Neuronal stem cell (in vitro differentiated cells): ENCODE data around the gene GPX8.

ENCODE experiments used
- DNase-seq: peaks from one replicate; pipeline ENCODE4 v3.0.0-alpha.2; 2013; ENCODE audit warnings: low spot score
- H2AFZ ChIP-seq: one replicate; pipeline ENCODE4 v1.6.1; 2013; ENCODE audit warnings: mild to moderate bottlenecking, low read length, inconsistent platforms
- H2AK5ac ChIP-seq: 2 replicates; pipeline ENCODE4 v1.6.1; 2013; ENCODE audit warnings: low read depth, mild to moderate bottlenecking, inconsistent platforms, low read length, moderate library complexity, mixed read lengths
- H2BK120ac ChIP-seq: 2 replicates; pipeline ENCODE4 v1.6.1; 2013; ENCODE audit warnings: low read depth, mild to moderate bottlenecking, inconsistent platforms, low read length, moderate library complexity, mixed read lengths
- H2BK12ac ChIP-seq: one replicate; pipeline ENCODE4 v1.6.1; 2013; ENCODE audit warnings: low read length, inconsistent platforms
- H2BK15ac ChIP-seq: 2 replicates; pipeline ENCODE4 v1.6.1; 2013; ENCODE audit warnings: mild to moderate bottlenecking, low read length, inconsistent platforms, mixed read lengths
- H2BK5ac ChIP-seq: one replicate; pipeline ENCODE4 v1.6.1; 2013; ENCODE audit warnings: inconsistent platforms, mild to moderate bottlenecking, low read length, moderate library complexity
- H3K14ac ChIP-seq: one replicate; pipeline ENCODE4 v1.6.1; 2013; ENCODE audit warnings: low read length, inconsistent platforms
- H3K18ac ChIP-seq: 2 replicates; pipeline ENCODE4 v1.6.1; 2013; ENCODE audit warnings: low read length, inconsistent platforms
- H3K23ac ChIP-seq: 2 replicates; pipeline ENCODE4 v1.6.1; 2013; ENCODE audit warnings: low read depth, mild to moderate bottlenecking, mixed read lengths, low read length, inconsistent platforms; ENCODE audit not compliant: poor library complexity
- H3K27ac ChIP-seq: replicated peaks from 3 replicates; pipeline ENCODE4 v1.5.1; 2013; ENCODE audit warnings: low read length, inconsistent platforms
- H3K27me3 ChIP-seq, 3 experiments: 2 replicates each; pipeline ENCODE4 v1.6.1; 2013; ENCODE audit warnings: low read length in 3 of 3, mild to moderate bottlenecking in 2 of 3, inconsistent platforms in 1 of 3, low read depth in 1 of 3, mixed read lengths in 1 of 3, moderate library complexity in 1 of 3; ENCODE audit not compliant: control insufficient read depth in 3 of 3, insufficient read depth in 3 of 3
- H3K36me3 ChIP-seq, 2 donors: replicated peaks in 1 of 2; 2 replicates each; pipeline ENCODE4 v1.6.1; 2013; ENCODE audit warnings: low read length in 2 of 2; ENCODE audit not compliant: control insufficient read depth in 2 of 2, insufficient read depth in 2 of 2
- H3K4ac ChIP-seq: 2 replicates; pipeline ENCODE4 v1.6.1; 2013; ENCODE audit warnings: inconsistent platforms, mild to moderate bottlenecking, low read length, moderate library complexity
- H3K4me1 ChIP-seq, 2 donors: 1 replicate in 1 of 2; 2 replicates in 1 of 2; pipeline ENCODE4 v1.6.1; 2013; ENCODE audit warnings: low read length in 2 of 2, low read depth in 1 of 2; ENCODE audit not compliant: control insufficient read depth in 2 of 2, insufficient read depth in 1 of 2
- H3K4me2 ChIP-seq: one replicate; pipeline ENCODE4 v1.6.1; 2013; ENCODE audit warnings: mild to moderate bottlenecking, low read length, inconsistent platforms; ENCODE audit not compliant: insufficient read depth, poor library complexity, severe bottlenecking
- H3K4me3 ChIP-seq, 2 donors: 2 replicates each; pipeline ENCODE4 v1.5.1; 2013; ENCODE audit warnings: low read length in 2 of 2, mild to moderate bottlenecking in 2 of 2, inconsistent platforms in 1 of 2, moderate library complexity in 1 of 2
- H3K79me1 ChIP-seq: one replicate; pipeline ENCODE4 v1.6.1; 2013; ENCODE audit warnings: low read depth, mild to moderate bottlenecking, inconsistent platforms, low read length, moderate library complexity
- H3K9ac ChIP-seq: one replicate; pipeline ENCODE4 v1.6.1; 2013; ENCODE audit warnings: mild to moderate bottlenecking, low read depth, low read length, inconsistent platforms; ENCODE audit not compliant: poor library complexity
- H3K9me3 ChIP-seq, 2 donors: replicated peaks in 1 of 2; 2 replicates each; pipeline versions ENCODE3 to v1.6.1; 2013; ENCODE audit warnings: low read length in 2 of 2, mild to moderate bottlenecking in 2 of 2, inconsistent platforms in 1 of 2, low read depth in 1 of 2, mixed read lengths in 1 of 2, moderate library complexity in 1 of 2; ENCODE audit not compliant: control insufficient read depth in 2 of 2, insufficient read depth in 1 of 2
- H4K8ac ChIP-seq: one replicate; pipeline ENCODE4 v1.6.1; 2013; ENCODE audit warnings: low read depth, mild to moderate bottlenecking, inconsistent platforms, low read length, moderate library complexity
- H4K91ac ChIP-seq: one replicate; pipeline ENCODE4 v1.6.1; 2013; ENCODE audit warnings: low read length, low read depth, mild to moderate bottlenecking, inconsistent platforms; ENCODE audit not compliant: poor library complexity
- WGBS, 2 donors: extraction: QIAGEN DNeasy Blood & Tissue Kit; methylation state at CpG; one replicate each; pipeline ENCODE4 v1.1.7; 2013; ENCODE audit warnings: missing lambda C conversion rate in 2 of 2, mixed read lengths in 1 of 2; ENCODE audit not compliant: insufficient read length in 2 of 2, insufficient replicate concordance in 1 of 2; ENCODE audit errors: extremely low coverage in 2 of 2; 5-methylcytosine and 5-hydroxymethylcytosine counted together

GPX8 gene

GRCh38 chr5:55180016-55180415 is 20.0 kb downstream of the GPX8 start:
- Histone ChIP-seq H3K27ac (no peak overlapping the region), H3K4ac (no peak overlapping the region), H3K27me3 (peaks cover 0 to 75% (median 23%) of the 10 kb centered on the region in 3 experiments), H2AK5ac (no peak overlapping the region), H3K4me1 (peaks cover 5 to 7% of the 10 kb centered on the region in 2 donors), H3K36me3 (no peaks in the 10 kb centered on the region), H2BK12ac (no peak overlapping the region), H2BK15ac (no peak overlapping the region), H4K91ac (no peak overlapping the region), H3K18ac (no peak overlapping the region), H2AFZ (no peak overlapping the region), H3K14ac (no peak overlapping the region), H2BK120ac (no peak overlapping the region), H3K9ac (no peak overlapping the region), H3K9me3 (no peaks in the 10 kb centered on the region), H4K8ac (no peak overlapping the region), H3K79me1 (no peaks in the 10 kb centered on the region), H3K4me3 (no peak overlapping the region), H3K4me2 (no peak overlapping the region), H2BK5ac (no peak overlapping the region), H3K23ac (no peak overlapping the region)
- DNase-seq: no peak
- no CpG with 5 or more reads among the region's 1 CpG for WGBS, 2 donors

GRCh38 chr5:55187370-55187769 is 27.4 kb downstream of the GPX8 start:
- Histone ChIP-seq H2BK12ac (no peak overlapping the region), H3K9ac (no peak overlapping the region), H2BK5ac (no peak overlapping the region), H3K27me3 (peaks cover 0 to 62% (median 0%) of the 10 kb centered on the region in 3 experiments), H2AK5ac (no peak overlapping the region), H3K18ac (no peak overlapping the region), H2BK15ac (no peak overlapping the region), H3K4me1 (no peaks in the 10 kb centered on the region), H3K4me3 (no peak overlapping the region), H2BK120ac (no peak overlapping the region), H3K79me1 (peaks cover 1% of the 10 kb centered on the region), H4K91ac (no peak overlapping the region), H3K36me3 (no peaks in the 10 kb centered on the region), H3K27ac (no peak overlapping the region), H3K4ac (no peak overlapping the region), H2AFZ (no peak overlapping the region), H3K4me2 (no peak overlapping the region), H3K14ac (no peak overlapping the region), H3K23ac (no peak overlapping the region), H3K9me3 (peaks cover 0 to 5% of the 10 kb centered on the region in 2 donors), H4K8ac (no peak overlapping the region)
- DNase-seq: no peak
- WGBS, 2 donors: no CpG with 5 or more reads among the region's 4 CpGs

GRCh38 chr5:55188656-55189540 is 28.9 kb downstream of the GPX8 start:
- Histone ChIP-seq H2AFZ (no peak overlapping the region), H2BK15ac (no peak overlapping the region), H3K27ac (no peak overlapping the region), H3K4me1 (no peaks in the 10 kb centered on the region), H3K9ac (no peak overlapping the region), H3K27me3 (peaks cover 0 to 73% (median 0%) of the 10 kb centered on the region in 3 experiments), H2AK5ac (no peak overlapping the region), H3K4ac (no peak overlapping the region), H3K23ac (no peak overlapping the region), H3K79me1 (peaks cover 1% of the 10 kb centered on the region), H2BK120ac (no peak overlapping the region), H4K8ac (no peak overlapping the region), H3K18ac (no peak overlapping the region), H3K9me3 (peaks cover 0 to 5% of the 10 kb centered on the region in 2 donors), H2BK12ac (no peak overlapping the region), H2BK5ac (no peak overlapping the region), H3K4me3 (no peak overlapping the region), H3K14ac (no peak overlapping the region), H4K91ac (no peak overlapping the region), H3K36me3 (no peaks in the 10 kb centered on the region), H3K4me2 (no peak overlapping the region)
- WGBS, 2 donors: no CpG with 5 or more reads among the region's 6 CpGs
- DNase-seq: no peak

GRCh38 chr5:55191165-55191564 is 31.2 kb downstream of the GPX8 start:
- H3K14ac ChIP-seq: no peak overlapping the region
- no peak overlapping the region for H3K4me2 ChIP-seq

More at GRCh38 chr5:55191165-55191564, 31.2 kb downstream of the GPX8 start:
- Histone ChIP-seq H3K9me3 (no peaks in the 10 kb centered on the region), H3K27me3 (peaks cover 0 to 77% (median 0%) of the 10 kb centered on the region in 3 experiments), H3K4me3 (no peak overlapping the region), H3K23ac (no peak overlapping the region), H2BK12ac (no peak overlapping the region), H3K79me1 (peaks cover 1% of the 10 kb centered on the region), H4K8ac (no peak overlapping the region), H2AFZ (no peak overlapping the region), H2BK5ac (no peak overlapping the region), H3K9ac (no peak overlapping the region), H2BK15ac (no peak overlapping the region), H3K36me3 (no peaks in the 10 kb centered on the region), H3K18ac (no peak overlapping the region), H2BK120ac (no peak overlapping the region), H3K27ac (no peak overlapping the region), H4K91ac (no peak overlapping the region), H3K4ac (no peak overlapping the region), H3K4me1 (no peaks in the 10 kb centered on the region), H2AK5ac (no peak overlapping the region)
- no peak for DNase-seq
- no CpG with 5 or more reads among the region's 2 CpGs for WGBS, 2 donors
